Nucleus accumbens (tissue), 56 donors: ENCODE results near the gene FIBCD1.
A peak's percentile ranks its signal among the peaks of the same experiment; 100 is the strongest.

Experiments
- DNase-seq, 56 donors: peaks; one replicate each; lab custom pipeline; 2025; lab: John Stamatoyannopoulos, UW

The FIBCD1 gene

DNA sequence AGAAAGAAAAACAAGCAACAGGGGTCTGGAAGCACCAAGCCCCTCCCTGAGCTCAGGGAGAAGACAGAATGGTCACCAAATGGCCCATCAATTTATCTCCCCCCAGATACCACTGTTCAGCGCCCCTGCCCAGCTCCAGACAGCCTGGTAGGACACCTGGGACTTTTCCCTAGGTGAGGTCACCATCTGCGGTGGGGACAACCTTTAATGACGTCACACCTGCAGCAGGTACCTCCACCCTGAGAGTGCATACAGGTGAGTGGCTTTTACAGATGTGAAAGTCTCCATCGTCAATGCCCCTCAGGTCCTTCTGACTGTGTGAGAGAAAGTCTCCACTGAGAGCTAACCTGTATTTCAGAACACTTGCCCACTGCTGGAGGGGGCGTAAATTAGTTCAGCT is 35.6 kb upstream of the FIBCD1 start:
- DNase-seq: no peak

DNA sequence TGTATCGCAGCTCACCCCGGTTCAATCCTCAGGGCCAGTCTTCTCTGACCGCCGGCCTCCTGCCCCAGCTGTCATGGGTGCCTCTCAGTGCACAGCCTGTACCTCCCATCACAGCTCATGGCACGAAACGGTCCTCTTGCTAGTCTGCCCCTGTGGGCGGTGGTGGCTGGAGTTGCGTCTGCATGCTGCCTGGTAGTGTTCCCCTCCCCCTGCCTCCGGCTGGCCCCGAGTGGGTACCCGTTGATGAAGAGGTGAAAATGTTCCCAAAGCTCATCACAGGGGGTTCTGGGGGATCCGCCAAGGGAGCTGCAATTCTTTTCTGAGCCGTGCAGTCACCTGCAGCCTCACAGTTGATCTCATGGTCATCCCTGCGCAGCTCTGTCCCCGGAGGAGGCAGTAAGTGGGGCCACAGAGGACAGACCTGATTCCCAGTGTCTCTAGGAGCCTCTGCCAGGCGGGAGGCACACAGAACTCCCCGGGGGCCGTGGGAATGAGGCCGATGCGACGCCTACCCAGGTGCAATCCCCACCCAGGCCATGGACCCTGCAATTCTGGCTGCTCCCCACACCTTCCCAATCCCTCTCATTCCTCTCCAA is 34.7 kb upstream of the FIBCD1 start:
- no peak for DNase-seq

- peak in 1 of 56 donors; percentile 1 for DNase-seq
Measured at GRCh38 chr9:130972957-130973685, 34.1 kb upstream of the FIBCD1 start.

GRCh38 chr9:130972277-130972956 is 33.4 kb upstream of the FIBCD1 start:
- DNase-seq: no peak

GRCh38 chr9:130971294-130971849 is 32.3 kb upstream of the FIBCD1 start:
- DNase-seq: no peak

DNA sequence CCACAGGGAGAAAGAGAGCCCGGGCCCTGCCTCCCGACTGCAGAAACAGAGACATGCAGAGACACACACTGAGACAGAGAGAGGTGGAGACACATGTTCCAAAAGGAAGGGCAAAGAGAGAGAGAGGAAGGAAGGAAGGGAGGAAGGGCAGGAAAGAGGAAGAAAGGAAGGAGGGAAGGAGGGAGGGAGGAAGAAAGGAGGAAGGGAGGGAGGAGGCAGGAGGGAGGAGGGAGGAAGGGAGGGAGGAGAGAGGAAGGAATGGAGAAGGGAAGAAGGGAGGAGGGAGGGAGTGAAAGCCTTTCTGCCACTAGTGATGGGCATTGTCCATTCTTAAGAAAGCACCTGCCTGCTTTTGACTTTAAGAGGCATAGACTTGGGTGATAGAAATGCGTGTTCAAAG is 31.8 kb upstream of the FIBCD1 start:
- DNase-seq: no peak

DNA sequence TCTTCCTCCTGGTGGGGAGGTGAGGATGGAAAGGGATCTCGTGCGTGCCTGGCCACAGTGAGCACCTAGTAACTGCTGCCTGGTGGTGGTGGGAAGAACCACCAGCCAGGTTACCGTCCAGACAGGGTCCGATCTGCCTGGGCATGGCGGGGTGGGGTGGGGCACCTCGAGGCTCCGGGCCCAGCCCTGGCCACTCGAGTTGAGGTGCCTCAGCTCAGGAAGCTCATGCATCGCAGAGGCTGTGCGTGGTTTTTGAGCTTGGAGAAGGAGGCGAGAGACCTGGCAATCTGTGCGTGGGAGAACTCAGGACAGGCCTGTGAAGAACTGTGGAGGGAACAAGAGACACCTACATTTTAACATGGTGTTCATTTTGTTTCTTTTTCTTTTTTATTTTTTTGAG is 31.0 kb upstream of the FIBCD1 start:
- DNase-seq: no peak

- no peak for DNase-seq
Measured at GRCh38 chr9:130965680-130966079, 26.6 kb upstream of the FIBCD1 start.

- DNase-seq: no peak
Measured at GRCh38 chr9:130963916-130964315, 24.9 kb upstream of the FIBCD1 start.

GRCh38 chr9:130963337-130963908 is 24.4 kb upstream of the FIBCD1 start:
- DNase-seq: no peak

- peak in 2 of 56 donors; percentile 2 to 26 for DNase-seq
Measured at GRCh38 chr9:130962418-130963316, 23.6 kb upstream of the FIBCD1 start.

DNA sequence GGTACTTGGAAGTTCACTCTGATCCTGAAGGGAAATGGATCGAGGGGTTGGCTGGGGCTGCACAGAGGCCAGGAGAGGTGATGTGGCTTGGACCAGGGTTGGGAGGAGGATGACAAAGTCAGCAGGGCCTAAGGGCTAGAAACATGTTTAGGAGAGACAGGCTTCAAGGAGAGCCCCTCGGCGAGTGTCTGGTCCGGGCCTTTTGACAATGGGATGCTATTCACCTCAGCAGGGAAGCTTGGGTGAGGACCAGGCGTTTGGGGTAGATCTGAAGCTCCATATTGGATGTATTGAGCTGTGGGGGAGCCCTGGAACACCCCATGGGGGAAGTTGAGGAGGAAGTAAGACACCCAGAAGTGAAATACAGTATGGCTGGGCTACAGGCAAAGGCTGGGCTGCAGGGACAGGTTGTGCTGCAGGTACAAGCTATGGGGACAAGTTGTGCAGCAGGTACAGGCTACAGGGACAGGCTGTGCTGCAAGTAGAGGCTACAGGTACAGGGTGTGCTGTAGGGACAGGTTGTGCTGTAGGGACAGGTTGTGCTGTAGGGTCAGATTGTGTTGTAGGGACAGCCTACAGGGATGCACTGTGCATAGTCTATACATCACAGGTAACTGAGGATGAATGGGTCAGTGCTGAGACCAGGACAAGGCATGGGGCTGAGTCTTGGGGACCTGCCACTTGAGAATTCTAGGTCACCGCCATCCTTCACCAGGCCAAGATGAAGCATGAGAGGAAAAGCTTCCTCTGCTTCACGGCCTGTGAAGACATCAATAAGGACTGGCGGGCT is 22.7 kb upstream of the FIBCD1 start:
- no peak for DNase-seq

GRCh38 chr9:130960522-130961378 is 21.7 kb upstream of the FIBCD1 start:
- no peak for DNase-seq

DNA sequence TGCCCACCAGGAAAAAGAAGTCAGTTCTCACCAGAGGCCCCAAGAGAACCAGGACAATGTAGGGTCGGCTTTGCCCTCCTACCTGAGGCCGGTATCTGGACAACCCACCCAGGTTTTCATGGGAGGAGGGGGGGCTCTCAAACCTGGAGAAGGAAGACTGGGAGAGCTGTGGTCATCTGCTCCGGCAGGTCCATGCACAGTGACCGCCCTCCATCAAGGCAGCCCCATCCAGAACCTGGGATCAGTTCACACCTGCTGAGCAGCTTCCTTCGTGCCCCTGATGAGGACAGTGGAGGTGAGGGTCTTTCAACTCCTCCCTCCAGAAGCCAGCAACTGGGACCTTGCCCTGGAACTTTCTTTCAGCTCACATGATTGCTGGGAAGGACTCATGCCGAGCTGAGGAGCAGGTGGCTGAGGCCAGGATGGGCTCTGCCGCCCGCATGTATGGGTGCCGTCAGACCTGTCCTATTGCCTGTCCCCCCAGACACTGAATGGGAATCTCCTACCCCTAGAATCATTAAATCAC is 20.8 kb upstream of the FIBCD1 start:
- no peak for DNase-seq

GRCh38 chr9:130958564-130958963 is 19.5 kb upstream of the FIBCD1 start:
- DNase-seq: peak in 2 of 56 donors; percentile 4 to 11

DNA sequence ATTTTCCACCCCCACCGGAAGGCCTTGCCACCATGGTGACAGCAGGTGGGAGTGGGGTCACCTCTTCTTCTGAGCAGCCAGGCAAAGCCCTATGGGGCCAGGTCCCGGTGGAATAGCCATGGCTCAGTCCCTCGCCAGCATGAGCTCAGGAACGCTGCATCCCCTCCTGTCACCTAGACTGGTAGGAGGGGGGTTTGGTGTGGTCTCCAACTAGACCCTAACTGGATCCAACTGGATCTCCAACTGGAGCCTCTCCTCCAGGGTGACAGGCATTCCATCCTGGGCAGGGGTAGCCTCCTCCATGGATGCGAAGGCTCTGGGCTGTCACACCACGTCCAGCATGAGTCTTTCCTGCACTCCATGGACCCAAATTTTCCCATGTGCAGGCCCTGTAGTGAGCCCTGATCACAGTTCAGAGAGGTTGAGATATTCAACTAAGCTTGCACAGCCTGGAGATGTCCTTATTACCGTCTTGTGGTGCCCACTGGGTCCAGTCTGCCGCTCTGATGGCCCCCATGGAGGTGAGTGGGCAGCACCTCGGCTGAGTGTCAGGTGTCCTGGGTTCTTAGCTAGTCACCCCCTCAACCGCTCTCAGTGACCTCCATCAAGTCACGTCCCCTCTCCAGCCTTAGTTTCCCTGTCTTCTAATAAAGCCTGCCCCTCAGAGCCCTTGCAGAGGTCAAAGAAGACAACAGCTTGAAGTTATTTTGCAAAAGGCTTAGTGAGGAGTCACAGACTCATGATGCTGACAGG is 18.6 kb upstream of the FIBCD1 start:
- DNase-seq: no peak
